NCI-H146 (cell line): ENCODE results near the gene VIPR2.
"Not testable (repeated sequence)": the region's sequence is repeated elsewhere in the genome, so short reads cannot be mapped to it uniquely, and the experiment has no call there.

Experiments
- DNase-seq: peaks from one replicate; lab custom pipeline; 2025; lab: John Stamatoyannopoulos, UW

Gene VIPR2, protein sequence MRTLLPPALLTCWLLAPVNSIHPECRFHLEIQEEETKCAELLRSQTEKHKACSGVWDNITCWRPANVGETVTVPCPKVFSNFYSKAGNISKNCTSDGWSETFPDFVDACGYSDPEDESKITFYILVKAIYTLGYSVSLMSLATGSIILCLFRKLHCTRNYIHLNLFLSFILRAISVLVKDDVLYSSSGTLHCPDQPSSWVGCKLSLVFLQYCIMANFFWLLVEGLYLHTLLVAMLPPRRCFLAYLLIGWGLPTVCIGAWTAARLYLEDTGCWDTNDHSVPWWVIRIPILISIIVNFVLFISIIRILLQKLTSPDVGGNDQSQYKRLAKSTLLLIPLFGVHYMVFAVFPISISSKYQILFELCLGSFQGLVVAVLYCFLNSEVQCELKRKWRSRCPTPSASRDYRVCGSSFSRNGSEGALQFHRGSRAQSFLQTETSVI

GRCh38 chr7:159144758-159145489 is at the start of gene VIPR2:
Gene VIPR2 (minus strand): TSS chr7:159144867. CDS start chr7:159144771, 96 bp downstream.
- DNase-seq: no peak

- DNase-seq: no peak
Observed at GRCh38 chr7:159193543-159194090, 49.0 kb upstream of the VIPR2 start.

DNA sequence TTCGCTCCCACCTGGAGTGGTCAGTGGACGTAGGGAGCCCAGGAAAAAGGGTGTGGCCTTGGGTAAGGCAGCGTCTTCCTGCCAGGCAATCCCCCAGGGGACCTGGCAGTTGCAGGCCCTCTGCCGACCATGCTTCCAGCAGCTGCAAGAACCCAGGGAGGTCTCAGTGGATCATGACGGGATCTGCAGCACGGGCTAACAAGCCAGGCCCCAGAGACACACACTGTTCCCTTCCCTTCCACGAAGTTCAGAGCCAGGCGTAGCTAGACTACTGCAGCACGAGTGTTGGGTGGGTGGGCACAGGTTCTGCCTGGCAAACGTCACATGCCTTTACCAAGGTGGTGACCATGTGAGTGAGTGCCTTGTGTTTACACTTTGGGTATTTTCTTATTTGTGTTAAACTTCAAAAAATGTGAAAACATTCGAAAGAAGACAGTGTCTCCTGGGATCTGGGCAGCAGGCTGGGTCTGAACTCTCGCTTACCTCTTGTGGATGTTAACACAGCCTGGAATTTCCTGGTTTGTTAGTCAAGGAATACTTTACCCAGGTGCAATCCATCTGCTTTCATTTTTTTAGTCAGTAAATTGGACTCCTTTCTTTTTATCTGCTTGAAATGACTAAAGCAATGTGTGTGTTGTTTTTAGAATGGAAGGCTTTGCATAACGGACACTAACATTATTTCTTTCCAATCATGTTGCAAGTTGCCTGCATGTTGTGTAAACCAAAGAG is 48.2 kb upstream of the VIPR2 start:
- no peak for DNase-seq

- no peak for DNase-seq
Observed at GRCh38 chr7:159192013-159192412, 47.3 kb upstream of the VIPR2 start.

GRCh38 chr7:159191236-159191635 is 46.6 kb upstream of the VIPR2 start:
- no peak for DNase-seq

DNA sequence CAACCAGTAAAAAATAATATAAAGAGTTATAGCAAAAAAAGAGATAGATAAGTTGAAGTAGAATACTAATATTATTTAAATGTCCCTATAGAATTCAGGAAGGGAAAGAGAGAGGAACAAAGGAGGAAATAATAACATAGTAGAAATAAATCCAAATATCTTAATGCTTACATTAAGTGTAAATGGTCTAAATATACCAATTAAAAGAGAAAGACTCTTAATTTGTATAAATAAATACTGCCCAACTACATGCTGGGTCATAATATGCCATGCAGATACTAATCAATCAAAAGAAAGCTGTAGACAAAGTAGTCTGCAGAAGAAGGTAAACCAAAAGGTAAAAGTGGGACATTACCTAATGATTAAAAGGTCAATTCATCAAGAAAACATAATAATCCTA is 43.3 kb upstream of the VIPR2 start:
- no peak for DNase-seq

GRCh38 chr7:159179241-159179640 is 34.6 kb upstream of the VIPR2 start:
- no peak for DNase-seq

DNA sequence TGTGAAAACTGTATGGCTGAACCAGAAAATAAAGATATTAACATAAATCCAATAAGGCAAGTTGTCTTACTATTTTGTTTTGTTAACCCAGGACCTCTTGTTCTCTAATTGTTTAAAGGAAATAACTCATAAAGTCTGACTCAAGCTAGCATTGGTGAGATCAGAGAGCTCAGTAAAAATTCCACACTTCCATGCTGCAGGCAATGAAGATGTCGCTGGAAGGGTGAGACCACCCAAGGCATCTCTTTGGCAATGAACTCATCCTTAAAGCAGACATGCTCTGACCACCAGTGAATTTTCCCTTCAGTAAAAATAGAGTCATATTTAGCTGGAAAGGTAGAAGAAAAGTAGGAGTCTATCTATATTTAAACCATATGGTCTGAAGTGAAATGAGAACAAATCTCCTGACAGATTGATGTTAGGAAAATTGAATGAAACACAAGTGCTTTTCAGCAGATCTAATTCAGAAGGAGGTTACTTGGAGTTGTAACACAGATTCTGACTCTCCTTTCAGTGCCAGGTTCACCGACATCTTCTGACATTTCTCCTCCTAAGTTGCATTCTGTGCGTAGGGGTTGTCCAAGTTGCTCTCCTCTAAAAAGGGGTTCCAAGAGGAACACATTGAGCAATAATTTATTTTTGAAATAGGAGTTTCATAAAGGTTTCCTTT is 32.8 kb upstream of the VIPR2 start:
- DNase-seq: no peak

- no peak for DNase-seq
Observed at GRCh38 chr7:159175792-159176191, 31.1 kb upstream of the VIPR2 start.

GRCh38 chr7:159175100-159175499 is 30.4 kb upstream of the VIPR2 start:
- DNase-seq: not testable (repeated sequence)

DNA sequence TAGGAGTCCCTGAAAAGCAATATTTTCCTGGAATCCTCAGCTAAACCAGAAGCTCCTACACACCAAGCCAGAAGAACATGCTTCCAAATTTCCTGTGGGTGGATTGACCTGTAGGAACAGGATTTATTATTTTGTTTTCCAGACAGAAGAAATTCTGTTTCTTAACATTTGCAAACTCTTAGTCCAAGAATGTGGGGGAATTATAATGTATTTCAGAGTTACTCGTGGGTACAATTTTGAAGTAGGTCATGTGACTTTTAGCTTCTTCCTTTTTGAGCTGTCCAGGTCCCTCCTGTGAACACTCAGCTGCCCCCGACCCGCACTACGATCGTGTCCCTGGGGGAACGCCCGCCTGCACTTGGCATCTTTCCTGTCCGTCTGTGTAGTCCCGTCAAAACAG is 27.7 kb upstream of the VIPR2 start:
- no peak for DNase-seq

- no peak for DNase-seq
Observed at GRCh38 chr7:159169391-159169790, 24.7 kb upstream of the VIPR2 start.

DNA sequence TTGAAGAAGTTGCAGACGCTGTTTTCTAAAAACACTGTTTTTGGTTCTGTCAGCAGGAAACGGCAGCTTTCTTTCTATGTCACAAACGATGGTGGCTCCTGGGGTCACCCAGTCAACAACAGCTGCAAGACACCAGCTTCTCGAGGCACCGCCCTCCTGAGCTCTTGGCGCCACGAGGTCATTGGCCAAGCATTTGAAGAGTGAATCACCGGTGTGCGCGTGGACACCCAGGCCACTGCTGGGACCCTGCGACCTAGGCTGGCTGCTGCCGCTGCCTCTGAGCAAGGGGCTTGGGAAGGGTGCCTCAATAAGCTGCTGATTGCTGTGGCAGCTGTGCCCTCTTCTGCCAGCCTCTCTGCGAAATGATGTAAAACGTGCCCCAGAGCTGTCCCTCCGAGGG is 22.5 kb upstream of the VIPR2 start:
- DNase-seq: no peak

- DNase-seq: no peak
Observed at GRCh38 chr7:159166530-159166929, 21.9 kb upstream of the VIPR2 start.

DNA sequence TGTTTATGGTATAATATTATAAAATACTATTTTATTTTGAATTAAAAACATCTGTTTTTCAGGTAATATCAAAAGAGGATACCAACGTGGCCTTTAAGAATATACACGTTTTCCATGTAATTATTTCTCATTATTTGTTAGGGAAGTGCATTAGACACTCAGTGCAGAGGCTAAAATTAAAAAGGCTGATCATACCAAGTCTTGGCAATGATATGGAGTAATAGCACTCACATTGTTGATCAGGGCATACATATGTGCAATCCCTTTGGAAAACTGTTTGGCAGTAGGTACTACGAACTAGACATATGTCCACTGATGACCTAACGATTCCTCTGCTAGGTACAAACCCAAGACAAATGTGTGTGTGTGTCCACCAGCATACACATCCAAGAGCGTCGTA is 20.7 kb upstream of the VIPR2 start:
- no peak for DNase-seq

GRCh38 chr7:159163703-159164301 is 19.1 kb upstream of the VIPR2 start:
- not testable (repeated sequence) for DNase-seq

DNA sequence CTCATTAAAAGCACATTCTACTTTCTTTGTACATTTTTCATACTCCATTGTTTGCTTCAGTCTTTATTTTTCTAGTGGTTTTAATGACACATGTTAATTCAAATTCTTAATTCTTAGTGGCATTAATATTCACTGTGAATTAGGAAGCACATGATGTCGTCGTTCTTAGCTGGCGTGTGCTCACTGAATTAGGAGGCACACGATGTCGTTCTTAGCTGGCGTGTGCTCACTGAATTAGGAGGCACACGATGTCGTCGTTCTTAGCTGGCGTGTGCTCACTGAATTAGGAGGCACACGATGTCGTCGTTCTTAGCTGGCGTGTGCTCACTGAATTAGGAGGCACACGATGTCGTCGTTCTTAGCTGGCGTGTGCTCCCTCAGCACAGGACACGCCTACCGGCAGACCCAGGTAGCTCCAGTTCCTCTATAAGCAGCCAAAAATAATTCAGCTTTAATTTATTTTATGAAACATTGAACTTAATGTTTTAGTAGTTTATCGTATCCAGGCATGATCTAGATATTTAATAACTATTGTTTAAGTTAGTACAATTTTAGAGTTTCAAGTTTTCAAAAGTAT is 17.5 kb upstream of the VIPR2 start:
- not testable (repeated sequence) for DNase-seq

DNA sequence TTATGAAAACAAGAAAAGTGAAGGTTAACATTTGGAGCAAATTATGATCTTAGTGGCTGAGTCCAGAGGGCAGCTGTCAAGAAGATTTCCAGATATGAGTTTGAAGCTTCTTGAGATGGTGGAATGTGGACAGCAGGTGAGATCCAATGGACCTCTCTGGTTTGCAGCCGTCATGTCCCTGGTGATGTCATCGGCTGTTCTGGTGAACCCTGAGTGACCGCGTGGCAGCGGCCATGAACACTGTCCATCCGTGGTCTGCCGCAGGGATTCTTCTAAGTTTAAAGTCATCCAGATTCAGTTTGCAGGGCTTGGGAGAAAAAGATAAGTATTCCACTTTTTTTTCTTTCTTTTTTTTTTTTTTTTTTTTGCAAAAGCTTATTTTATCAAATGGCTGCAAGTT is 15.8 kb upstream of the VIPR2 start:
- no peak for DNase-seq

DNA sequence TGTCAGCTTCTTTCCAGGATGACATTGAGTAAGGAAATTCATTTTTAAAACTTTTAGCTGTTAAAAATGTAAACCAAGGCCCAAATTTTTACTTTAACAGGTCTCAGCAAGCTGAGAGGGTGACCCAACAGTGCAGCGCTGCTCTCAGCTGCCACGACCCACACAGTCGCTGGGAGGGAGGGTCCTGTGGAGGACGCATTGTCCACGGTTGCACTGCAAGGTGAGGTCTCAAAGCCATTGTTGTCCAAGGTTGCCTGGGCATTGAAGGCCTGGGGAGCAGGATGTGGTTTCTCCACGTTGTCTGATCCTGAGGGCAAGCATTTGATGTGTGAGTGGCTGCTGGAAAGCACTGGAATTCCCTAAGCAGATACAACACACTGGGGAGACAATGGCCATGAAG is 15.1 kb upstream of the VIPR2 start:
- DNase-seq: no peak

GRCh38 chr7:159158888-159159405 is 14.3 kb upstream of the VIPR2 start:
- DNase-seq: no peak
